AG09319 (cell line): ENCODE measurements around the gene PBXIP1.
A peak's percentile ranks its signal among the peaks of the same experiment; 100 is the strongest.
"Not testable (repeated sequence)": the region's sequence is repeated elsewhere in the genome, so short reads cannot be mapped to it uniquely, and the experiment has no call there.

ENCODE experiments used
- DNase-seq: peaks from one replicate; pipeline ENCODE4 v3.0.0-alpha.2; 2010; ENCODE audit warnings: low read depth; ENCODE audit errors: extremely low read depth
- TF ChIP-seq, protein P1 (sequence below): IDR thresholded peaks from 2 replicates; pipeline ENCODE4 v1.5.1; 2011; ENCODE audit warnings: low read depth, mild to moderate bottlenecking, inconsistent platforms, low read length, moderate library complexity

Gene PBXIP1

DNA sequence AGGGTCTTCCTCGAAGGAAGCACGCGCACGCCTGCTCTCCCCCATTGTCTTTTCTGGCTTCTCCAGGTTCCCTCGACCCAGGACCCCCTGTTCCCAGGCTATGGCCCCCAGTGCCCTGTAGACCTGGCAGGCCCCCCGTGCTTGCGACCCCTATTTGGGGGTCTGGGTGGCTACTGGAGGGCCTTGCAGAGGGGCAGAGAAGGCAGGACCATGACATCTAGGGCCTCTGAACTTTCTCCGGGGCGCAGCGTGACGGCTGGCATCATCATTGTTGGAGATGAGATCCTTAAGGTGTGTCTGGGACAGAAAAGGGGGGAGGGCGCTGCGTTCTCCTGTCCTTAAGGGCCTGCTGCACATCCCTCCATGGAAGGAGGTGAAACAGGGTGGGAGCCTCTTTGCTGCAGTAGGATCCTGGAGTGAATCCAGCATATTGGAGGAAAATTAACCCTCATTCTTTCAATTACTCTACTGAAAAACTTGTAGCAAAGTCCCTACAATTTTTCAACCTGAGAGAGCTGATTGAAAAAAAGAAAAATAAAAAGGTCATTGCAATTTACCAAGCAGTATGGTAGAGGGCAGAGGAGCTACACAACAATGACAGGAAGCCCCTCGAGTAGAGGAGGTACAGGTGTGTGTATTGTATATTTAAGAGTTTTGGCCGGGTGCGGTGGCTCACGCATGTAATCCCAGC lies 28.0 kb upstream of the PBXIP1 start:
- DNase-seq = no peak

DNA sequence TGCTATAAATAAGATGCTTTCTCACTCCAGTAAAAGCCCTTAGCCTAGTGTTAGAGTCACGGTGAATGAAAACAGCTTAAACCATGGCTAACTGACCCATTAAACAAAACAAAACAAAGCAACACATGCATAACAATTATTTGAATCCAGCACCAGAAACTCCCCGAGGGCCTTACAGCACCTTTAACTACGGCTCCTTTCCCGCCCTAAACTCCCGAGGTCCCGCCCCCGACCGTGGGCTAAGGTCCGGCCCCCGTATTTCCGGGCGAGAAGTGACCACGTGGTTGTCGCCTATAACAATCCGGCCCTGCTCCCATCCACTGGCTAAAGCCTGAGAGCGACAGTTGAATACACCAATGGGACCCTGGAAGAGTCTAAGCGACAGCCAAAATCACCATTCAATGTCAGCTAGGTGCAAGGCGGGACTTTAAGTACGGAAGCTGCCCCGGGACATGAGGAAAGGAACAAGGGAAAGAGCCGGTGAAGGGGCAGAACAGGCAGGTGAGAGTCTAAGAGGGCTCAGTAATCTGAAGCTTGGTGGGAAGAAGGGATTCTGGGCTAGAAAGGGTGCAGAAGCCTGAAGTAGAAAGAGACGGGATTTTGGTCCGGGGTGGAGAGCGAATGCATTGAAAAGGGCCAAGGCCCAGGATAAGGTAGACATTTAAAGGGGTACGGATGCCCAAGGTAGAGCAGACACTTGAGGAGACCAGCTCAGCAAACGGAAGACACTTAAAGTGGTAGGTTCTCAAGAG lies 27.2 kb upstream of the PBXIP1 start, which contains the start of gene FLAD1:
Gene FLAD1, plus strand, starts transcription at position 448 of the 752 bp plus-strand sequence. CDS start 351 bp downstream, outside the sequence.
- DNase-seq = peak; percentile 99
- TF ChIP-seq, protein P1, sequence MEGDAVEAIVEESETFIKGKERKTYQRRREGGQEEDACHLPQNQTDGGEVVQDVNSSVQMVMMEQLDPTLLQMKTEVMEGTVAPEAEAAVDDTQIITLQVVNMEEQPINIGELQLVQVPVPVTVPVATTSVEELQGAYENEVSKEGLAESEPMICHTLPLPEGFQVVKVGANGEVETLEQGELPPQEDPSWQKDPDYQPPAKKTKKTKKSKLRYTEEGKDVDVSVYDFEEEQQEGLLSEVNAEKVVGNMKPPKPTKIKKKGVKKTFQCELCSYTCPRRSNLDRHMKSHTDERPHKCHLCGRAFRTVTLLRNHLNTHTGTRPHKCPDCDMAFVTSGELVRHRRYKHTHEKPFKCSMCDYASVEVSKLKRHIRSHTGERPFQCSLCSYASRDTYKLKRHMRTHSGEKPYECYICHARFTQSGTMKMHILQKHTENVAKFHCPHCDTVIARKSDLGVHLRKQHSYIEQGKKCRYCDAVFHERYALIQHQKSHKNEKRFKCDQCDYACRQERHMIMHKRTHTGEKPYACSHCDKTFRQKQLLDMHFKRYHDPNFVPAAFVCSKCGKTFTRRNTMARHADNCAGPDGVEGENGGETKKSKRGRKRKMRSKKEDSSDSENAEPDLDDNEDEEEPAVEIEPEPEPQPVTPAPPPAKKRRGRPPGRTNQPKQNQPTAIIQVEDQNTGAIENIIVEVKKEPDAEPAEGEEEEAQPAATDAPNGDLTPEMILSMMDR = no peak

More for the DNA sequence above, 28.0 kb upstream of the PBXIP1 start:
- TF ChIP-seq, protein P1 = no peak

DNA sequence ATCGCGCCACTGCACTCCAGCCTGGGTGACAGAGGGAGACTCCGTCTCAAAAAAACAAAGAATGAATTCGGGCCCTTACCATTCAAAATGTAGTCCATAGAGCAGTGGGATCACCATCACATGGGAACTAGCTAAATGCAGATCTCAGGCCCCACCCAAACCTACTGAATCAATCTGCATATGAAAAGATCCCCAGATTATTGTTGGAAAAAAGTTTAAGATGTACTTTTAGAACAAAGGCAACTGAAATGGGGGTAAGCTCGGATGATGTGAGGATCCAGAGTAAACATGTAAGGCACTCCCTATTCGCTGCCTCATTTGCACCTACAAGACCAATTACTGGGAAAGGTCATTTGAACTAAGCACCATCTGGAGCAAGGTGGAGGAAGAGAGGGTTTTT lies 26.4 kb upstream of the PBXIP1 start:
- DNase-seq = no peak
- TF ChIP-seq, protein P1 = no peak

DNA sequence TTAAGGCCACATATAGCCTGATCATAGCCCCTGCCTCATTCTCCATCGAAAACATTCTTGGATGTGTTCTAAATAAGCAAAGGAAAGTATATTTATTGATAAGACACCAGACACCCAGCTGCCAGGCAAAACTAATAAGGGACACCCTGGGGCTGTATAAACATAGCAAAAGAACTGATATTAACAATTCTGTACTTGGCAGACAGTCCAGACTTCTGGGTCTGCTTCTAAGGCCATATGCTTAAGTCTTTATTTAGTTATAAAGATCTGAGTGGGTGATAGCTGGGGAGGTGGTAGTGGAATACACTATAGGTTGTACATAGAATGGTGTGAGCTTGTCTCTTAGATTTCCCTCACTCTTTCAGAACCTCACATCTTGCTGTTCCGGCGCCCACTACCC lies 22.5 kb upstream of the PBXIP1 start:
- TF ChIP-seq, protein P1 = no peak
- DNase-seq = no peak

DNA sequence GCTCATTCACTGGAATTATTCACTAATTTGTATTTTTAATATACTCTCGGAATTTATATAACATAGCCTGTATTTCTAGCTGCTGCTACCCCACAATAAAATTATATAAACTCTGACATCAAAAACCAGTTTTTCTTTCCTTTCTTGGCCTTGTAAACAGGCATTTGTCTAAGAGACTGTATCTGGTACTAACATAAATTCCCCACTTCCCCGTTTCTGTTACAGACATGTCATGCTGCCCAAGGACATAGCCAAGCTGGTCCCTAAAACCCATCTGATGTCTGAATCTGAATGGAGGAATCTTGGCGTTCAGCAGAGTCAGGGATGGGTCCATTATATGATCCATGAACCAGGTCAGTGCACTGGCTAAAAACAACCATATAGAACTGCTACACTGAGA lies 21.9 kb upstream of the PBXIP1 start:
- DNase-seq = not testable (repeated sequence)

DNA sequence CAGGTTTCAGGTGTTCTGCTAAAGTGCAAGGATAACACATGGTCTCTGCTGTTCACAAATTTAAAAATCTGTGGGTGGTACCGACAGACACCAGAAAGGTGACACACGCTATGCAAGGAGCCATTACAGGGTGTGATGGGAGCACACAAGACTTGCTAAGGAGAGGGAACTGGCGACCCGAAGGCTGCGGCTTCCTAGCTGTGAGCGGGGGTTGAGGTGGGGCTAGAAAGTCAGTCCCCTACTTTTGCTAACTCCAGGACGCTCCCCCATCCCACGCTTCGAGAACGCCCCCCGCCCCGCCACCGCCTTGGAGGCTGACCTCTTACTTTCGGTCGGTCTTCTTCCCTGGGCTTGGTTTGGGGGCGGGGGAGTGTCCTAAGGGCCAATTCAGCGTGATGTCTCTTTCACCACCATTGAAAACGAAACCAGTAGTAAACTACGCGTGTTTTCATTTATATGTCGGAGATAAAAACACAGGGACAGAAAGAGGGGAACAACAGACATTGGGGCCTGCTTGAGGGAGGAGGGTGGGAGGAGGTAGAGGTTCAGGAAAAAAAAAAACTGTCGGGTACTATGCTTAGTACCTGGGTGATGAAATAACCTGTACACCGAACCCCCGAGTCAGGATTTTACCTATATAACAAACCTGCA lies 19.6 kb upstream of the PBXIP1 start:
- DNase-seq = no peak
- TF ChIP-seq, protein P1 = no peak

DNA sequence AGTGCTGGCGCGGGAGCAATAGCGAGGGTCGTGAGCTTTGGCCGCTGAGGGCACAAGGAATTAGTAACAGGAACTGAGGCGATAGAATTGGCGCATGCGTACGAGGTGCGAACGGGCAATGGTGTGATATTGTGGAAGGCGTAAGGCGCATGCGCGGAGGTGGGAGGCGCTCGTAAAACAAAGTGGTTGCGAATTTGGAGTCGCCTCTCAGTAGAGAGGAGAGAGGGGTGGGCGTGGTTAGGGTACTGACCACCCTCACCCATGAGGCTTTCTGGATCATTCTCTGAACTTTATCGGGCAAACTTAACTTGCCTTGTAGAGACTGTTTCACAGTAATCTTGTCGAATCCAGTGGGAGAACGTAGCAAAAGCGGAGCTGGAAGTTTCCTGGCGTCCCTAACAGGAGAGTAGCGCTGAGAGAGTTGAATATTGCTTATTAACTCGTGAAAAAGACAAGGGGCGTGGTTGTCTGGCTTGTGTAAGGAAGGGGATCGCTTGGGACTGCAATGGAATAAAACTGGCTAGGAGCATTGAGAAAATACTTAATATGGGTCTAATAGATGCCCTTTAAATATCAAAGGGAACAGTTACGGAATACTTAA lies 19.0 kb upstream of the PBXIP1 start:
- TF ChIP-seq, protein P1 = no peak
- peak; percentile 90 for DNase-seq
